GM19023 (cell line): ENCODE data around the gene KRTAP9-9.
"Not testable (repeated sequence)": the region's sequence is repeated elsewhere in the genome, so short reads cannot be mapped to it uniquely, and the experiment has no call there.

ENCODE experiments used
- ATAC-seq: cut with Tn5 transposase; IDR thresholded peaks from one replicate; pipeline ENCODE4 v1.9.1; 2021; ENCODE audit warnings: mild to moderate bottlenecking, moderate library complexity; ENCODE audit not compliant: unreplicated experiment

KRTAP9-9 gene

DNA sequence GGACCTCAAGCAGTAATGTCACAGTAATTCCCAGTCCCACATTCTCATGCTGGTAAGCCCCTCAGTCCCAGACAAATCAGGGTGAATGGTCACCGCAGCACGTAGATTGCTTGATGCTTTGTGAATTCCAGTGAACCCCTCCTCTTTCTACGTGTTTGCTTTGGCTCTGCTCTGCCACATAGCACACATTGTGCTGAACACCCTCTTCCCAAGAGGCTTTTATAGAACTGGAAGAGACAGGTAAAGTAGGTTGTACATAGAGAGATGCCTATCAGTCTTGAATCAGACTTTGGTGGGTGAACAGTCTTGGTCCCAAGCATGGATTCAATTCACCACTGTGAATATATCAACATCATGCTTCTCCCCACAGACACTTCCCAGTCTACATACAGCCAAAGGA is 9.4 kb downstream of the KRTAP9-9 start:
- no peak for ATAC-seq

DNA sequence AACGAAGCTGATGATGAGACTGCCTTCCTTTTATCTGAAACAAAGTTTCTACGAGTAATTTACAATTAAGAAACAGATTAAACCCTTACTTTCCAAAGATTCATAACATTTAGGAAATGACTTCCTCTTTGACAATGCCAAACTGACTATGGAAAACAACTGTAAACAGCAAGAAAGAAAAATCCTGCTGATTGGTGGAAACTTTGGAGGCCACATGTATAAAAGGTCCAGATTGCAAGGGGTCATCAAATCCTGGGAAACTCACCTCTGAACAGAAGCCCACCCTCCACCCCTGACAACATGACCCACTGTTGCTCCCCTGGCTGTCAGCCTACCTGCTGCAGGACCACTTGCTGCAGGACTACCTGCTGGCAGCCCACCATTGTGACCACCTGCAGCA is 9.9 kb downstream of the KRTAP9-9 start, which contains the start of gene KRTAP9-6:
TSS of gene KRTAP9-6 (plus strand) at position 301 of the 400 bp plus-strand sequence. CDS start at position 301, 0 bp downstream.
- ATAC-seq, result no peak

- no peak for ATAC-seq
These were observed 12.5 kb downstream of the KRTAP9-9 start for GRCh38 chr17:41267711-41268110.

- ATAC-seq, result not testable (repeated sequence)
These were observed 16.1 kb downstream of the KRTAP9-9 start for GRCh38 chr17:41271323-41271722.

DNA sequence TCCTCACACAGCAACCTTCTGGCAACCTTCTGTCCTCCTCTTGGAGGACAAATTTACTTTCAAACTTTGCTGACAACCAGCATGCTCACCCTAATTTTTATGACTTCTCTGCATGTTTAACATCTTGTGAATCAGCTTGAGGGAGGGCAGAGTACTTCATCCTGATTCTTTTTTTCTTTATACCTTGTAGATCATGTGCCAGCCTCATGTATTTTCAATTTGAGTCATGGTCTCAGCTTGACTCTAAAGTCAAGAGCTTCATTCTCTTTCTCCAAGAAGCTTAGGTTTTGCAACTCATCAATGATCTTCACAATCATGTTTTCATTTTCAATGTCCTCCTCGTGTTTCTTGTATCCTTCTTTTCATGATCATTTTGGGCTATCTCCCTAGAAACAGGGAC is 16.7 kb downstream of the KRTAP9-9 start:
- ATAC-seq, result no peak

DNA sequence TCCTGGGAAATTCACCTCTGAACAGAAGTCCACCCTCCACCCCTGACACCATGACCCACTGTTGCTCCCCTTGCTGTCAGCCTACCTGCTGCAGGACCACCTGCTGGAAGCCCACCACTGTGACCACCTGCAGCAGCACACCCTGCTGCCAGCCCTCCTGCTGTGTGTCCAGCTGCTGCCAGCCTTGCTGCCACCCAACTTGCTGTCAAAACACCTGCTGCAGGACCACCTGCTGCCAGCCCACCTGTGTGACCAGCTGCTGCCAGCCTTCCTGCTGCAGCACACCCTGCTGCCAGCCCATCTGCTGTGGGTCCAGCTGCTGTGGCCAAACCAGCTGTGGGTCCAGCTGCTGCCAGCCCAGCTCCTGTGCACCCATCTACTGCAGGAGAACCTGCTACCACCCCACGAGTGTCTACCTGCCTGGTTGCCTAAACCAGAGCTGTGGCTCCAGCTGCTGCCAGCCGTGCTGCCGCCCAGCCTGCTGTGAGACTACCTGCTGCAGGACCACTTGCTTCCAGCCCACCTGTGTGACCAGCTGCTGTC is 20.5 kb downstream of the KRTAP9-9 start, which contains the start of gene KRTAP9-7:
TSS of gene KRTAP9-7 (plus strand) at position 51 of the 543 bp plus-strand sequence. CDS start at position 51, 0 bp downstream.
- ATAC-seq, result not testable (repeated sequence)

- no peak for ATAC-seq
These were observed 23.2 kb downstream of the KRTAP9-9 start for GRCh38 chr17:41278176-41278955.

GRCh38 chr17:41284043-41284442 is 28.9 kb downstream of the KRTAP9-9 start:
- ATAC-seq, result no peak

DNA sequence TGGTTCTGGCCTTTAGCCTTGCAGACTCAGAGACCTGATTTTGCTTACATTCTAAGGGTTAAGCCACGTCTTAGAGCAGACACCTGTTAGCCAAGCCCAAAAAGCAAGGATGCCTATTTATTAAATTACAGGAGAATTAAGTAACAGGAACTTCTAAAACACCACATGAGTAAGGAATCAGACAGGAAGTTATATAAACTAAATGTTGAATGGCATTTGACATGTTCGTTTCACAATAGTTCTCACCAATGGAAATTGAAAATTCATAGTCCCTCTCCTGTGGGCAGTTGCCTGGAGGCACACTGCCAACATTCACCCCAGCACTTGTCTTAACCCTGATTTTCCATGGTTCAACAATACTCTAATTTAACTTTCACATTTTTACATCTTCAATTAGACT is 29.4 kb downstream of the KRTAP9-9 start:
- ATAC-seq, result no peak

GRCh38 chr17:41287050-41287449 is 31.9 kb downstream of the KRTAP9-9 start:
- no peak for ATAC-seq

DNA sequence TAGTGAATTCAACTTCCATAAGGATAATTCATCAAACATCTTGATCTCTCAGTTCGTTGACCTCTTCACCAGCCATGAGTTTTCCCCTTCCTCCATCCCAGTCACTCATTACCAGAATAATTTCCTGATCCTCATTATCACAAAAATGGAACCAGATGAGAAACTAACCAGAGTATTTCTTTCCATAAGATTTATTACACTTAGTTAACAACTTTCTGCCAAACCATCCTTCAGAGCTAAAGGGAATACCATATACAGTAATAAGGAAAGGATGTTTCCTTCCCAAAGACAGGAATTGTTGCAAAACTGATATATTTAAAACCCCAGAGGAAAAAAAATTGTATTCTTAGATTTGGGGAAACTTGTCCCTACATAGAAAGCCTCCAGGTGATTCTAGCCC is 38.8 kb downstream of the KRTAP9-9 start:
- no peak for ATAC-seq

DNA sequence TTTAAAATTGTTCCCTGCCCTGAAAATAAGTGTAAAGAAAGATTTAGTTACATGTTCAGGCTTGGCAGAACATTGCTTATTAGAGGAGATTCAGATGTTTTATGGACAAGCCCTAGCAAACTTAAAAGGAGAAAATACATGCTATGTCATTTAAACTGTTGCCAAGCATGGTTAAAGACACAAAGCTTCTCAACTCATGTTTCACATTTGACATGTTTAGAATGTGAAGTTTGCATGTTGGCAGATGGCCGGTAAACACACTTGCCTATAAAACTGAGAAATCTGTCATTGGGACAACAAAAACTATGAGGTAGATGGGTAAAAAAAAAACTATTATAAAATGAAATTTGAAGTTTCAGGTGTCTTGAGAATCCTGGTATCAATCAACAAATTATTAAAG is 41.7 kb downstream of the KRTAP9-9 start:
- ATAC-seq, result no peak

GRCh38 chr17:41298458-41299135 is 43.4 kb downstream of the KRTAP9-9 start:
- ATAC-seq, result no peak

GRCh38 chr17:41301204-41301790 is 46.1 kb downstream of the KRTAP9-9 start:
- no peak for ATAC-seq

- ATAC-seq, result no peak
These were observed 47.0 kb downstream of the KRTAP9-9 start, which contains the start of gene KRTAP29-1 for GRCh38 chr17:41301916-41302901. TSS of gene KRTAP29-1 (minus strand) at chr17:41302851. CDS start at chr17:41302851, 0 bp downstream.

DNA sequence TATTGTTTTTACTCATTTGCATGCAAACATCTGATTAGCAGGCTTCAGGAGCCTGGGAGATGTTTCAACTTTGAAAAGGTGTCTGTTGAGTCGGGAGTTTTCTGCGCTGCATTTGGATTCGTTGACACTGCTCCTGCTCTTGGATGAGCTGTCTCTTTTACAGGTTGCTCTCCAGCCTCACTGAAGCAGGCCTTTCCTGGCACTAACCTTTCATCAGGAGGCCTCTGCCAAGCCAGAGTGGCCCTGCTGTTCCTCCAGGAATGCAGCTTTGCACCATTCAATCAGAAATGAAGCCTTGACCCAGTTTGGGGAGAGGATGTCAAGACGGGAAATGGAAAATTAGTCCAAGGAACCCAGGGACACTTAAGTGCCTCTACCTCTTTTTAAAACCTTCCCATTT is 47.8 kb downstream of the KRTAP9-9 start:
- ATAC-seq, result no peak

- no peak for ATAC-seq
These were observed 48.9 kb downstream of the KRTAP9-9 start for GRCh38 chr17:41304091-41304490.
